Activated gamma-delta T cell (primary cell): ENCODE data around the gene SLC2A1.

Experiments used
- DNase-seq: peaks from one replicate; lab custom pipeline; 2025; lab: John Stamatoyannopoulos, UW

SLC2A1 gene

GRCh38 chr1:42942444-42942843 is 16.2 kb downstream of the SLC2A1 start:
- no peak for DNase-seq

GRCh38 chr1:42941640-42942330 is 16.9 kb downstream of the SLC2A1 start:
- DNase-seq: no peak

GRCh38 chr1:42940851-42941639 is 17.6 kb downstream of the SLC2A1 start:
- DNase-seq: no peak

- no peak for DNase-seq
These were observed 19.7 kb downstream of the SLC2A1 start for GRCh38 chr1:42938645-42939615.

GRCh38 chr1:42937836-42938644 is 20.6 kb downstream of the SLC2A1 start:
- no peak for DNase-seq

- DNase-seq: no peak
These were observed 21.4 kb downstream of the SLC2A1 start for GRCh38 chr1:42937141-42937696.

- DNase-seq: no peak
These were observed 22.2 kb downstream of the SLC2A1 start for GRCh38 chr1:42936309-42937078.

- no peak for DNase-seq
These were observed 22.7 kb downstream of the SLC2A1 start for GRCh38 chr1:42935971-42936308.

- DNase-seq: no peak
These were observed 23.3 kb downstream of the SLC2A1 start for GRCh38 chr1:42935313-42935895.

GRCh38 chr1:42934541-42935312 is 23.9 kb downstream of the SLC2A1 start:
- no peak for DNase-seq

- no peak for DNase-seq
These were observed 24.8 kb downstream of the SLC2A1 start for GRCh38 chr1:42933610-42934491.

- no peak for DNase-seq
These were observed 25.5 kb downstream of the SLC2A1 start for GRCh38 chr1:42933060-42933586.

- no peak for DNase-seq
These were observed 26.2 kb downstream of the SLC2A1 start for GRCh38 chr1:42932442-42932941.

GRCh38 chr1:42931911-42932422 is 26.7 kb downstream of the SLC2A1 start:
- peak; percentile 56 for DNase-seq

GRCh38 chr1:42931108-42931539 is 27.5 kb downstream of the SLC2A1 start:
- DNase-seq: no peak

- DNase-seq: no peak
These were observed 28.2 kb downstream of the SLC2A1 start for GRCh38 chr1:42930178-42931107.
